Vagina (tissue), 2 donors: ENCODE results near the gene CRADD.

Experiments used
- CTCF ChIP-seq, 3 experiments: fragments of 450-650 bp in 2 of 3; fragments of 200-600 bp in 1 of 3; sonication (generic) in 1 of 3; IDR thresholded peaks; one replicate each; pipeline ENCODE4 v1.5.1; 2017 to 2019; ENCODE audit warnings: antibody characterized with exemption in 3 of 3, mild to moderate bottlenecking in 2 of 3, moderate library complexity in 2 of 3
- POLR2A ChIP-seq, 2 donors: fragments of 450-650 bp; IDR thresholded peaks; one replicate each; pipeline ENCODE4 v1.6.1; 2017; ENCODE audit warnings: antibody characterized with exemption in 2 of 2, mild to moderate bottlenecking in 2 of 2, moderate library complexity in 2 of 2

- TF ChIP-seq CTCF (IDR thresholded peaks at IDR 0.05) (no peak), POLR2A (IDR thresholded peaks at IDR 0.05) (no peak)
These were observed 118.2 kb downstream of the CRADD start for GRCh38 chr12:93795352-93795751.
